ENCODE data around the gene DEPP1.
A peak's percentile ranks its signal among the peaks of the same experiment; 100 is the strongest.

- TF ChIP-seq CTCF (IDR thresholded peaks at IDR 0.05), result no peak
- peak; percentile 64 for TF ChIP-seq POLR2AphosphoS5 (IDR thresholded peaks at IDR 0.05)
- no peak for TF ChIP-seq POLR2A (IDR thresholded peaks at IDR 0.05)
Measured at GRCh38 chr10:45000138-45000751, 21.6 kb upstream of the DEPP1 start.
